Measurements from ENCODE around the gene PDIA5. TPM values are rescaled to one million over a fixed set of nuclear protein-coding genes. Genes with fewer than 3 reads are reported as not detected.

The PDIA5 gene
- total RNA-seq, 1 experiment from 2014 or later, result 24.3 TPM

GRCh38 chr3:123198372-123198771 lies 131.5 kb downstream of the PDIA5 start:
- Histone ChIP-seq H3K9ac (ENCODE audit: extremely low read depth, insufficient read length, low read length) (no peak overlapping the region), H2BK12ac (ENCODE audit: insufficient read length, low read depth, low read length) (no peak overlapping the region), H3K9me3 (ENCODE audit: control insufficient read depth, low read depth, low read length) (no peaks in the 10 kb centered on the region), H4K5ac (ENCODE audit: insufficient read length, low read depth, low read length) (no peak overlapping the region), H4K8ac (replicated peaks; ENCODE audit: insufficient read length, low read depth, low read length) (no peak overlapping the region), H3K79me1 (ENCODE audit: insufficient read depth, low read depth, low read length, poor library complexity, severe bottlenecking) (peaks cover 5% of the 10 kb centered on the region), H2BK5ac (ENCODE audit: insufficient read length, low read length) (no peak overlapping the region), H3K4me1 (ENCODE audit: insufficient read depth, low read length) (peaks cover 5% of the 10 kb centered on the region; the same call in 1 of the 2 replicates), H3K27ac (ENCODE audit: insufficient read length, low read depth, low read length) (no peak overlapping the region), H2BK20ac (ENCODE audit: low read depth, low read length, poor library complexity, severe bottlenecking) (no peak overlapping the region), H3K4ac (ENCODE audit: low read depth, low read length) (no peak overlapping the region), H4K20me1 (ENCODE audit: control insufficient read depth, insufficient read depth, insufficient read length) (no peaks in the 10 kb centered on the region), H4K91ac (ENCODE audit: insufficient read length, low read depth, low read length) (no peak overlapping the region), H3K4me2 (ENCODE audit: insufficient read depth, insufficient read length, low read length) (no peak overlapping the region), H3K18ac (ENCODE audit: insufficient read length, low read depth, low read length) (no peak overlapping the region), H3K23me2 (ENCODE audit: insufficient read length, low read depth, low read length, poor library complexity, severe bottlenecking) (peaks cover 7% of the 10 kb centered on the region), H3T11ph (ENCODE audit: low read length) (no peak overlapping the region), H2BK15ac (ENCODE audit: low read depth, low read length) (no peak overlapping the region), H3K56ac (ENCODE audit: insufficient read length, low read depth, low read length) (no peak overlapping the region), H2AFZ (ENCODE audit: low read length) (no peak overlapping the region), H2BK120ac (ENCODE audit: low read depth, low read length, poor library complexity, severe bottlenecking) (no peak overlapping the region), H3K23ac (ENCODE audit: insufficient read length, low read depth, low read length) (no peak overlapping the region), H3K79me2 (ENCODE audit: insufficient read depth, low read length) (no peaks in the 10 kb centered on the region), H3K14ac (ENCODE audit: insufficient read depth, low read length) (no peak overlapping the region), H2AK5ac (ENCODE audit: insufficient read length, low read length) (no peak overlapping the region), H3K27me3 (ENCODE audit: insufficient read depth, low read length) (no peaks in the 10 kb centered on the region)
- no peak for DNase-seq
- no CpG with 5 or more reads among the region's 1 CpG for WGBS (ENCODE audit: extremely low coverage, insufficient read length, low lambda C conversion rate)
- TF ChIP-seq CTCF (conservative IDR thresholded peaks at IDR 0.05), result no peak
- Mint-ChIP-seq H3K4me3 (no peak overlapping the region), H3K36me3 (ENCODE audit: insufficient read depth in 1 of 3, low read depth in 3 of 3) (peaks cover 0 to 6% (median 5%) of the 10 kb centered on the region in 3 experiments; a peak in 3 of 7 replicates), H3K4me1 (peaks cover 30 to 40% of the 10 kb centered on the region in 2 experiments), H3K27ac (no peak overlapping the region), H3K27me3 (ENCODE audit: low read depth) (no peaks in the 10 kb centered on the region), H3K9me3 (peaks cover 7% of the 10 kb centered on the region in 2 experiments; a peak in 4 of 5 replicates)

Data from H9 (cell line).